SH-SY5Y (cell line): ENCODE results near the gene CTIF.

ENCODE experiments used
- GATA2 ChIP-seq: IDR thresholded peaks from 2 replicates; pipeline ENCODE4 v1.6.1; 2011; ENCODE audit warnings: mild to moderate bottlenecking, low read depth, low read length
- GATA3 ChIP-seq: IDR thresholded peaks from 2 replicates; pipeline ENCODE4 v1.6.1; 2011; ENCODE audit warnings: low read depth, mild to moderate bottlenecking, low read length, moderate library complexity

The CTIF gene

DNA sequence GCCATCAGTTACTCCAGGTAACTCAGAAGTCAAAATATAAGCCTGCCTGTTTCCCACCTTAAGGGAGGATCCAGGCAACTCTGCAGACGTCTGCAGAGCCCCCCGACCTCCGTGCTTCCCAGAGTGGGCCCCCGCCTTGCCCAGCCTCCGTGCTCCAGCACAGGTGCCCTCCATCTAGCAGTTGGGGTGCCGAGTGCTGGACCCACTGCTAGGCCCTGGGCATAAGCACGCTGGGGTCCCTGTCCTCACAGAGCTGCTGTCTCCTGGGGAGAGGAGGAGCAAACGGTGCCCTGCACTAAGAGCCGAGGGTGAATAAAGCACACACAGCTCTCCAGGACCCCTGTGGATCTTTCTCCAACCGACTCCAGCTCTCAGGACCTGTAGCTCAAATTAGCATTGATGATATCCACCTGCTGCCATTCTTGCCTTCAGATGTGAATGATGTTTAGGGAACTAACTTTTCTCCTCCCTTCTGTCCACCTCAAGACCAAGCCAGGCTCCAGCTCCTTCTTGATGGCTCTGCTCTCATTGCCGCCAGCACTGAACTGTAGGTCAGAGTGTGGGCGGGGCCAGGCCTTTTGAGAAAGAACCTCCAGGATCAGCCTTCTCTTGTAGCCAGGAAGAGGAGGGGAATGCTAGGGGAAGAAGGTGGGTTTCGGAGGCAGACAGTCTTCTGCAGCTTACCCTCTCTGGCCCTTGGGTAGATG is 290.8 kb downstream of the CTIF start:
- TF ChIP-seq GATA2 = no peak
- TF ChIP-seq GATA3 = no peak

DNA sequence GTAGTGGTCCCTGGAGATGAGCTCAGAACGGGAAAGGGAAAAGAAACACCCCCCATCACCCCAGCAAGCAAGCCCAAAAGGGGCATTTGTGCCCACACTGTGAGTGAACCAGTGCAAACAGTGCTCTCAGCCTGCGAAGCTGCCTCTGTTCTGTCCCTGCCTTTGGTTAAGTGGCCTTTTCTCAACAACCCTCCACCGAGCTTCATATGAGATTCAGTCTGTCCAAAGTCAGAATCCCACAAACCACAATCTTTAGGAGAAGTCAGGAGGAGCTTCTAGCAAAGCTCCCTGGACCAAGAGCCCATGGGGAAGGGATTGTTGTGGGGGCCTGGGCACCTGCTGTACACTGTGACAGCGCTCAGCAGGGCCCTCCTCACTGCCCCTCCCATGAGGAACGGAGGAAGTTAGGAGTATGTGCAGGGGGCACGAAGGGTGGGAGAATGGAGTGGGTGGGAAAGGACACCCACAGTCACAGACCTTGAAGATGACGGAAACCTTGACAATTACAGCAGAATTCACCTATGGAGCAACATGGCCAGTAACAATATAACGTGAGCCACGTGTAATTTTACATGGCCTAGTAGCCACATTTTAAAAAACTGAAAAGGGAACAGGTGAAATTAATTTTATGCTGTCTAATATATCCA is 292.4 kb downstream of the CTIF start:
- TF ChIP-seq GATA2 (no peak), GATA3 (no peak)

DNA sequence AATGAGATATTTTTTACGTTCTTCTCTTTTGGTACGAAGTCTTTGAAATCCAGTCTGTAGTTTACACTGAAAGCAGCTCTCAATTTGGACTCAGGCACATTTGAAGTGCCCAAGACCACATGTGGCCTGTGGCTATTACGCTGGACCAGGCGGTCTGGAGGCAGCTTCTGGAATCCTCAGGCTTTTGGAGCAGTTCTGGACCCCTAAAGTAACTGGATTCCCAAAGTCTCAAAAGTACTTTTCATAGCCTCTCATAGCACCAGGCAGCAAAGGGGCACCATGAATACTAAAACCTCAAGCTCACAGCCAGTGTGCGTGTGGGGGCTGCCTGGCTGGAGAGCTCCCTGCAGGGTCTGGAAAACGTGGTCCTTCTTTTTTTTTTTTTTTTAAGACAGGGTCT is 293.0 kb downstream of the CTIF start:
- TF ChIP-seq GATA3 (no peak), GATA2 (no peak)

GRCh38 chr18:48832938-48833700 is 294.3 kb downstream of the CTIF start:
- no peak for TF ChIP-seq GATA2

- TF ChIP-seq GATA2 (no peak), GATA3 (no peak)
Observed at GRCh38 chr18:48833701-48834412, 295.0 kb downstream of the CTIF start.

DNA sequence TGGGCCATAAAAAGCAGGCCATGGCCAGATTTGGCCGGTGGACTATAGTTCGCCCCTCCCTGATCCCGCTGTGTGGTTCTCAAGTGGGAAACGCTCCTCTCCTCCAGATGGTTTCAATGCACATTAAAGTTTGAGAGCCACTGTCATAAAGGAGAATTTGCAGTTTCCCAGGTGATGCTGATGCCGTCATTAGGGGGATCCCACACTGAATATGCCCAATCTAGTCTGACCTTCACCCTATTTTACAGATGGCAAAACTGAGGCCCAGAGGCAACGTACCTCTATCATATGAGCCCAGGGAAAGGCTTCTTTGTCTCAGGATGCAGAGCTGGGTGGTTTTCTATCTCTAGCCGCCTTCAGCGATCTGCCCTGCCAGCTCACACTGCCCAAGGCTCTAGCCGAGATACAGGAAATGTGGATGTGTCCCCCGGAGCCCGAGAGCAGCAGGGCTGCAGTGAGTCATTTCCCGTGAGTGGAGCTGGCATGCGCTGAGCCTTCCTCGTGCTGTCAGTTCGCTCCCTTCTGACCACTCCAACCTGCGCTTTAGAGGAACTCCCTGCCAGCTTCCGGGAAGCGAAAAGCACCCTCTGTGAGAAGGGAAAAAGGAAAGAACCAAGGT is 295.7 kb downstream of the CTIF start:
- TF ChIP-seq GATA2 (no peak), GATA3 (no peak)

GRCh38 chr18:48835119-48835518 is 296.3 kb downstream of the CTIF start:
- TF ChIP-seq GATA3 (no peak), GATA2 (no peak)

DNA sequence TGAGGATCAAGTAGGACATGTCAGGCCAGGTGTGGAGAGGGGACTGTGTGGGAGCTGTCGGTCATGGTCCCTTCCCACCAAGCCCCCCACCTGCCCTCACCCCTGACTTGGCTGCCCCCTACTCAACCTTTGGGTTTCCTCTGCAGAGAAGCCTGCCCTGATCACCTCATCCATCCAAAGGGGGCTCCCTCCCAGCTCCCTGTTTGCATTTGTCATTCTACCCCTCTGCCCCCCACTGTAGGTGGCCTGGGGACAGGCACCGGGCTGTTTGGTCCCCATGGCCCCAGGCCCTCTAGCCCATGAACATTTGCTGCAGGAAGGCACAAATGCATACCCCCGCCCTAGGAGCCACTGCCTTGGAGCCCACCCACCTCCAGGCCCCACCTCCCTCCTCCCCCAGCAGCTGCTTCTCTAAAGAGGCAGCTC is 296.9 kb downstream of the CTIF start:
- TF ChIP-seq GATA3 (no peak), GATA2 (no peak)

DNA sequence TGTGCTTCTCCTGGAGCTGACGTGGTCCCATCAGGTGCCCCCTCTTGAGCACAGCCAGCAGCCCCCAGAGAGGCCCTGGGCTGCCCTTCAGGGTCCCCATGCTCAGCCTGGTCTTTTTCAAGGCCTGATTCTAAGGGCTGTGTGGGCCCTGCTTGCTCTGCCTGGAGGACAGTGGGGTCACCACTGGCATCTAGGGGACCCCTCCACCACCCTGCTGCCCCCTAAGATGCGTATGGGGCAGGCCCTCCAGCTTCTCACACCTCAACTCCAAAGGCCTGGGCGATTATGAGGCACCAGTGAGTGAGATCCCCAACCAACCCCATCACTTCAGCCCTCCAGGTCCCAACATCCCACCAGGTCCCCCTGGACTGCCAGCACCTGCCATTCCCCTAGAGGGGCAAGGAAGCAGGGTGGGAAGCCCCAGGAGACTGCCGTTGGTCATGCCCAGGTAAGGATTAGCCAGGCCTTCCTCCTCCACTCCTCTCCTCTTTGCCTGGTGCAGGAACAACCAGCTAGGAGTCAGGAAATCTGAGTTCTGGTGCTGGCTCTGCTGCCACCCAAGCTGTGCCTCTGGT is 297.5 kb downstream of the CTIF start:
- TF ChIP-seq GATA2 = no peak
- no peak for TF ChIP-seq GATA3

GRCh38 chr18:48836806-48837615 is 298.2 kb downstream of the CTIF start:
- TF ChIP-seq GATA2 (no peak), GATA3 (no peak)

- no peak for TF ChIP-seq GATA3
- TF ChIP-seq GATA2 = no peak
Observed at GRCh38 chr18:48837676-48838075, 298.8 kb downstream of the CTIF start.

- TF ChIP-seq GATA2 (no peak), GATA3 (no peak)
Observed at GRCh38 chr18:48838166-48838775, 299.4 kb downstream of the CTIF start.
